ENCODE measurements around the gene ZNF410.

The ZNF410 gene

DNA sequence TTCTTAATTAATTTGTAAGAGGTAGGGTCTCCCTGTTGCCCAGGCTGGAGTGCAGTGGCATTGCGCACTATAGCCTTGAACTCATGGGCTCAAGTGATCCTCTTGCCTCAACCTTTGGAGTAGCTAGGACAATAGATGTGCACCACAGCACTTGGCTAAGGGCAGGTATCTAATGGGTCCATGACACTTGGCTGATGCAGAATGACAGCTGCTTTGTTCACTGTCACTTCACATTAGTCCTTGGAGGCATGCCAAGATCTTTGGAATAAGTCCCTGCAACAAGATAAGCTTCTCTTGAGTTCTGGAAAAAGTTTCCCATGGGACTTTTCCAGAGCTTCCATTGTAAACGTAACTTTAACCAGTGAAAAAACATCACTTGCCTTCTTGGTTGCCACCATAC lies 86.8 kb downstream of the ZNF410 start:
- no peaks in the 10 kb centered on the region for H3K9me3 ChIP-seq
- no peak for TF ChIP-seq Cebpa-rat (IDR thresholded peaks at IDR 0.05)
- no peaks in the 10 kb centered on the region for H3K27me3 ChIP-seq
- no peak overlapping the region for H3K4me2 ChIP-seq
- H3K9ac ChIP-seq = no peak overlapping the region
- no peak overlapping the region for H3K27ac ChIP-seq
- H3K4me1 ChIP-seq = no peaks in the 10 kb centered on the region
- H4K20me1 ChIP-seq = no peaks in the 10 kb centered on the region
- peaks cover 39% of the 10 kb centered on the region for H3K36me3 ChIP-seq
- H3K4me3 ChIP-seq = no peak overlapping the region

GRCh38 chr14:73976125-73976524 lies 89.5 kb downstream of the ZNF410 start:
- Histone ChIP-seq H3K4me1 (no peaks in the 10 kb centered on the region), H3K4me3 (no peak overlapping the region), H3K27me3 (no peaks in the 10 kb centered on the region), H3K9ac (no peak overlapping the region), H3K9me3 (no peaks in the 10 kb centered on the region), H3K4me2 (no peak overlapping the region), H4K20me1 (no peaks in the 10 kb centered on the region), H3K36me3 (peaks cover 25% of the 10 kb centered on the region; the same call in 1 of the 2 replicates), H3K27ac (no peak overlapping the region)
- no peak for TF ChIP-seq Cebpa-rat (IDR thresholded peaks at IDR 0.05)

DNA sequence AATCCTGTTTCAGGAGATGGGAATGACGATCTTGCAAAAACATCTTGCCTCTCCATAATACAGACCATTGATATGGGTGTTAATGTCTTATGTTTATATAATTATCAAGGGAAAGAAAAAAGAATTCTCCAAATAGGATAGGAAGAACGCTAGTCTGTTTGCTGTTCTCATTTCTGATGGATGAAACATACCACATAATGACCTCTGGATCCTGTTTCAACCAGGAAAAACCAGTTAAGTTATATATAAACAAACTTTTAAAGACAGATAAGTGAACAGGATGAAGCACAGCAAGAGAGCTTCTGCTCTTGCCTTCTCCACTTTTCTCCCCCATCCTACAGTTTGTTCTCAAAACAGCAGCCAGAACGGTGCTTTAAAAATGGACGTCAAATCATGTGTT lies 91.2 kb downstream of the ZNF410 start:
- H3K36me3 ChIP-seq = peaks cover 23% of the 10 kb centered on the region; the same call in 1 of the 2 replicates
- no peak overlapping the region for H3K4me3 ChIP-seq
- H4K20me1 ChIP-seq = no peaks in the 10 kb centered on the region
- no peak overlapping the region for H3K9ac ChIP-seq
- H3K4me1 ChIP-seq = no peaks in the 10 kb centered on the region
- no peak overlapping the region for H3K4me2 ChIP-seq
- H3K27ac ChIP-seq = no peak overlapping the region
- H3K9me3 ChIP-seq = no peaks in the 10 kb centered on the region
- no peaks in the 10 kb centered on the region for H3K27me3 ChIP-seq
- no peak for TF ChIP-seq Cebpa-rat (IDR thresholded peaks at IDR 0.05)

Measured in BLaER1 (cell line).